Measurements from ENCODE around the gene EFCAB14.
"Not testable (repeated sequence)": the region's sequence is repeated elsewhere in the genome, so short reads cannot be mapped to it uniquely, and the experiment has no call there.

EFCAB14 gene

DNA sequence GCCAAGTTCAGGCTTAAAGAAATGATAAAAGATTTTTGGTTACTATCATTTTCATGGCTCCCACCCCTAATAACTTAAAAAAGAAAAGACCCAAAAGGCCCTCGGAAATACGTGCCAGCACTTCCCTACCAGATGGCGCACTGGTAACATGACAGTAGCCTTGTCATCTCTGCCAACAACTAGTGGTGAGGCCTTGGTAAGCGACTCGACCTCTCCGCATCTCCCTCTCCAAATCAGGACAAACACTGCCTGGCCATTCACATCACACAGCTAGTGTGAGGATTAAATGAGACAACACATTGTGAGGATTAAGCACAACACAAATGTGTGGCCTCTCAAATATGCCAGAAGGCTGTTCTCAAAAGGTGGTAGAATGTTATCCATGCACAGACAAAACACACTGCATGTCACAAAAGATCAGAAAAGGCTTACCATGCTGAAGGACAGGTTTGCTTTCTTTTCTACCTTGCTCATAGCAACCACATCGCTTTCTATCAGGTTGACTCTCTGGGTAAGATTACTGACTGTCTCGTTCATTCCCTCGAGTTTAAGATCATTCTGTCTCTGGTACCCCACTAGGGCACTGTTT, 30.9 kb downstream of the EFCAB14 start:
- in situ Hi-C loops (cut with MboI; ENCODE audit: low sequenced_read_pairs): no loop called here

DNA sequence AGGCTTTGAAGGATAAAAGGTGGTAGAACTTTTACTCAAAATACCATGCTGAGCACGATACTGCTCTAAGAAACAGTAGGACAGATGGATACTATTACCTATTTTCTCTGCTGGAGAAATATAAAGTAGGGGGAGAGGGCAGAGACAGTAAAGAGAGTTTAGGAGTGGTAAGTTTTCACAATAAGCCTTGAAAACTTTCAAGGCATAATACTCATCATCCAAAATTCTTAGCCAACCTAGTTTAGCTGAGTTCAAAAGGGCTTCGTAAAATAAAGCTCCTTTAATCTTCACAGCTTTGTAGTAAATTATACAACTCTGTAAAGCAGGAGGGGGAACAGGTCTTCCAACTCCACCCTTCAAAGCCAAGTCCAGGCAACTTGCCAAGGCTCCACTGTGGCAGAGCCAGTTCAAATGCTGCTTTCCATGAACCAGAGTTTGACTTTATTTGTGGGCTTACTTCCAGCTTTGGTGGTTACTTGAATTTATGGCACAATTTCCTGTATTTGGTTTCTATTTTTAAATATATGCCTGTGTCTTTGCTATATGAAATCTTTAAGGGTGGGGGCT, 31.7 kb downstream of the EFCAB14 start:
- in situ Hi-C loops (cut with MboI; ENCODE audit: low sequenced_read_pairs): no loop called here

DNA sequence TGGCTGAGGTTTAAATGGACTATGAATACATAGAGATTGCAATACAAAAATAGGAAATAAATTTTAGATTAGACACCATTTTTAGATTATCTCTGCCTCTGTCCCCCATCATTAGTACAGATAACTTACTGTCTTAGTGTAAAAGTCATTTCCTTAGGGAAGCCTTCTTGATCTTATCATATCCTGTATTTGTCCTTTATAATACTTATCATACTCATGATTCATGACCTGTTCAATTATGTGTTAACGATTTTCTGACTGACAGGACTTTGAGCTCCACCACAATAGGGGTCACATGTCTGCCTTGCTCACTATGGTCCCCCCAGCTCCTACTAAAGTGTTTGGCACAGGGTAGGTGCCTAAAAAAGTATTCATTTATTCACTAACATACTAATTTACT, 32.7 kb downstream of the EFCAB14 start:
- in situ Hi-C loops (cut with MboI; ENCODE audit: low sequenced_read_pairs): no loop called here

DNA sequence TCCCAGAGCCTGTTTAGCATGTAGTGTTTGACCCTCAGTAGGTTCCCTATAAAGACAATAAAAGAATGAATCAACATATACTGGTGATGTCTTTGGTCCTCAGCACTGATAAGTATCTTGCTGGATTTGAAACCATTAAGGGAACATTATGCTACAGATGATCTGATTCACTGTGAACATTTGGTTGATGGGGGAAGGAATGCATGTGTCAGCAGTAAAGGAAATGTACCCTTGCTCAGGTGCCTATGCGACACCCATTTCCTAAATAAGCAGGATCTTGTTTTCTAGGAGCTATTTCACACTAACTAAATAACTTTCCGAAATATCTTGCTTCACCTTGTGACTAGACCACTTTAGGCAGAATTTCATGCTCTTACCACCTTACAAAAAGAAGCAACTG, 34.2 kb downstream of the EFCAB14 start:
- in situ Hi-C loops (cut with MboI; ENCODE audit: low sequenced_read_pairs): no loop called here

DNA sequence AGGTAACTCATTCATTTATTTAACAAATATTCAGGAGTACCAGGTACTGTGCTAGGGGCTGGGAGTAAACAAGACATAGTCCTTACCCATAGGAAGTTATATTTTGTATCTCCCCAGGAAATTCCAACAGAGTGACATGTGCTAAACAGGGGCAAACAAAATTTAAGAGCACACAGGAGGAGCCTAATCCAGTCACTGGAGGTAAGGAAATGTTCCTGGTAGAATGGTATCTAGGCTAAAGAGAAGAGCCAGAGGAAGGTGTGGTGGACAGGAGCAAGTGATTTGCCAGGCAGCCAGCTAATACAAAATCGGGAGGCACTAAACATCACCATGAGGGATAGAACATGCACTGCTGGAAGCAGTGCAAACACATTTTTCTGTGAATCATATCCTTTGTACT, 36.9 kb downstream of the EFCAB14 start:
- in situ Hi-C loops (cut with MboI; ENCODE audit: low sequenced_read_pairs): no loop called here

DNA sequence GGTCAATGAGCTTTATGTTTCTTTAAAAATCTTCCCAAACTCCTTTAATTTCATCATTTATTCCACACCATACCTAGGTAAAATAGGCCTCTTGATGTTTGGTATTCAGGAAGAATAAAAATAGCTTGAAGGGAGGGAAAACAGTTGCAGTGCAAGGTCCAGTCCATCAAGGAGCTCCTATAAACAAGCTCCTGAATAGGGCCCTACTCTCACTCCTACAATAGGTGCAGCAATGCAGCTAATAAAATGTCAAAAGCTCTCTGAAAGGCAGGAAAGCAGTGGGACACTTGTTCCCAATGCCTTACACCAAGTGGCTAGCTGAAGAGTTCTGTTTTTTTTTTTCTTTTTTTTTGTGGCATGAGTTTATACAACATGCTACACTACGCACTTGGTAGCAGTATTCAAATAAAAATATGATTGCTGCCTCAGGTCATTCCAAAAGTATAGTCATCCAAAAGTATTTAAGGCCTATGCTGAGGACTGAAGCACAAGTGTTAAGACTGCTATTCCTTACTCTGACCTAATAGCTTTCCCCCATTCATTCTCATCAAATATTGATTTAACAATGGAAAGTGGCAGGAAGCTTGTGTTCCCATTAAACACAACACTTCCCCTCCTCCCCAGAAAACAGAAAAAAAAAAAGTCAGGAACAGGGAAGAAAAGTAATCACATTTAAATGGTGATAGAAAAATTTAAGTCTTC, 37.4 kb downstream of the EFCAB14 start:
- in situ Hi-C loops (cut with MboI; ENCODE audit: low sequenced_read_pairs): no loop called here

DNA sequence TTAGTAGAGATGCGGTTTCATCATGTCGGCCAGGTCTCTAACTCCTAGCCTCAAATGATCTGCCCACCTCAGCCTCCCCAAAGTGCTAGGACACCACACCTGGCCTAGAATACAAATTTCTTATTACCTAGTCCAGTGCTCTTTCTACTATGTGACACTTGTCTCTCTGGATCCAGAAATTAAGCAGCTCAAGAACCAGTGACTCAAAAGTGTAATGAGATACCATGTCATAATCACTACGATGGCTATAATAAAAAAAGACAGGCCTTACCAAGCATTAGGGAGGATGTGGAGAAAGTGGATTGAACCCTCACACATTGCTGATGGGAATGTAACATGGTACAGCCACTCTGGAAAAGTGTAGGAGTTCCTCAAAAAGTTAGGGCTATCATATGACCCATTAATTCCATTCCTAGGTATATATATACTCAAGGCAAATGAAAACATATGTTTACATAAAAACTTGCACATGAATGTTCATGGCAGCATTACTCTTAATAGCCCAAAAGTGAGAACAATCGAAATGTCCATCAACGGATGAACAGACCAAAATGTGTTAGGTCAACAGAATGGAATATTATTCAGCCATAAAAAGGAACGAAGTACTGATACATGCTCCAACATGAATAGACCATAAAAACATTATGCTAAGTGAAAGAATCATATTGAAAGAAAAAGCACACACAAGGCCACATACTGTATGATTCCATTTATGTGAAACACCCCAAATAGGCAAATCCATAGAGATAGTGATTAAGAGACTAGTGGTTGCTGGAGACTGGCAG, 38.9 kb downstream of the EFCAB14 start:
- in situ Hi-C loops (cut with MboI; ENCODE audit: low sequenced_read_pairs): no loop called here

DNA sequence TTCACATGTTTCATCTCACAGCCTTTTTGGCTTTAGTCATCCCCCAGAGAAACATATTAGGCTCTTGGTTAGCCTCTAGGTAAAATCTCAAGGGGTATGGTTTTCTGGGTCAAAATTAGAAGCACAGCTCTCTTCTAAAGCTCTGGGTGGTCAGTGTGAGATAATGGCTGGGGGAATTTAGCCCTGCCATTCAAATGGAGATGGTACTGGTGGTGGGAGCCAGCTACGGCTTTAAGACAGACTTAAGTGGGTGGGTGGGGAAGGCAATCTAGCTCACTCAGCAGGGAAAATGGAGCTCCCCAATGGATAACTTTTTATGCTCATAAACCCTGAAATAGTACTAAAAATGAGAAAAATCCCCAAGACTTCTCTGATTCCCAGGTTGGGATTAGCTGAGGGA, 41.6 kb downstream of the EFCAB14 start:
- in situ Hi-C loops (cut with MboI; ENCODE audit: low sequenced_read_pairs): no loop called here

DNA sequence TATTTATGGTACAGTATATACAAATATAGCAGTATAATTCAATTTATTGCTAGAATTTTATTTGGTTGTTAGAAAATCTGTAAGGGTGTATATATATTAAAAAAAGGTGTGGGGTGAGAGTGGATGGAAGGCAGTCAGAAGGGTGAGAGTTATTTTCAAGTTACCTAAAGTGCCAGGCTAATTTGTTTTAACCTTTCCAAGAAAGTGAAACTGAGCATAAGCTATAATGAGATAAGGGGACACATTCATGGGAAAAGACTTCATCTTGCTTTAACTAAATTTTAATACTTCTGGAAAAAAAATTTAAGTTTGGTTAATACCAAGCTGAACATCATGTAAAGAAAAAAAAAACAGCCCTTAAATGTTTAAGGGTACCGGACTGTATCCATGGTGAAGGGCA, 42.4 kb downstream of the EFCAB14 start:
- in situ Hi-C loops (cut with MboI; ENCODE audit: low sequenced_read_pairs): no loop called here

DNA sequence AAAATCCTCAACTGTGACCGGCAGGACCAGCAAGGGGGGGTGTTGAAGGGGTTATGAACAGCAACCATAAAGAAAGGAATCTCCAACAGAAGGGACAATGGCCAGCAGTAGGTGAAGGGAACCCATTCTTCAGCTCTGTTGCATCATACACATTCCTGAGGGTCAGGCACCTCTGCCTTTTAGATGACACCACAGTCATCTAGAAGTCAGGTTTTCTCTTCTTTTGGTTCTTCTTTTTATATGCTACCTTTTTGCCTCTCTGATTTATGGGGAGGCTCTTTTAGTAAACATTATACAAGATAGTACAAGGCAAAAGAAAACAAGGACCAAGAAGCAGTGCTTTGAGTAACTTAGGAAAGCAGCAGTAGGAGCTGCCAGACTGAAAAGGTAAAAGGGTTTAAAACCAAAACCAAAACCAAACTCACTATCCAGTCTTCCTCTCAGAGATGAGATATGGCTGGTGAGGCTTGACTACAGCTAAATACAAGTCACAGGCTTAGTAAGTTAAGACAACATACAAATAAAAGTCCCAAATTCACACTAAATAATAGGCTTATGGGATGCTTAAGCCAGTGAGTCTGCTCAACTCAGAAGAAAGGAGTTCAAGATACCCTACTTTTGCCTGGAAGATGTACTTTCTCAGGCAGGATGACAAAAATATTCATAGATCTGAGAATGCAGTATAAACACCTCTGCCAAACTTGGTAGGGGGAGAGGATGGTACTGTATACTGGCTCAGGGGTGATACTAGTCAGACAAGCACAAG, 43.2 kb downstream of the EFCAB14 start:
- in situ Hi-C loops (cut with MboI; ENCODE audit: low sequenced_read_pairs): no loop called here

DNA sequence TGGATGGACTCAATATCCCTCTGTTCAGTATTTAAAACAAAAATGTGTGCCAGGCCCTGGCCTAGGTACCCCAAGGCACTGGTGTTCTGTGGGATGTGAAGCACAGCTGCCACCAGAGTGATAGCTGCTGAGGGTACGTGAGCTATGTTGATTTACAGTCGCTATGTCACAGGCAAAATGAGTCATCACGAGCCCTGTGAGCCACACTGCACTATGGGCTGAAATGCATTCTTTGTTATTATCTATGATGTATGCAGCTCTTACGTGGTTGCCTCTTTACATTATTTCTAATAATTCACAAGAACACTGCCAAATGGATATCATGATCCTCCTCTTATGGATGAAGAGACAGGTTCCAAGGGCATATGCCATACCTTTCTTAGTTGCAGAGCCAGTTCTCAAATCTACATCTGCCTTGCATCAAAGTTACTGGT, 45.1 kb downstream of the EFCAB14 start:
- in situ Hi-C loops (cut with MboI; ENCODE audit: low sequenced_read_pairs): no loop called here

DNA sequence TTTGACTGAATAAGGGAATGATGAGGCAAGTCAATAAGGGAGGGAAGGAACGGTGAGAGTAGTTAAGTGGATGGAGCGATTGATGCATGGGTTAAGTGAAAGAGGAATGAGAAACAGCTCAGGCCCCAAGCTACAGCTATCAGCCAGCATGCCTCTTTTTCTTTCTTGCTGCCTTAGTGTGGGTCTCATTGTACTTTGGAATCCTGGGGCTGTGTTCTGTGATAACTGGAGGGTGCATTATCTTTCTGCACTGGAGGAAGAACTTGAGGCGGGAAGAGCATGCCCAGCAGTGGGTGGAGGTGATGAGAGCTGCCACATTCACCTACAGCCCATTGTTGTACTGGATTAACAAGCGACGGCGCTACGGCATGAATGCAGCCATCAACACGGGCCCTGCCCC, 46.2 kb downstream of the EFCAB14 start:
- in situ Hi-C loops (cut with MboI; ENCODE audit: low sequenced_read_pairs): no loop called here

DNA sequence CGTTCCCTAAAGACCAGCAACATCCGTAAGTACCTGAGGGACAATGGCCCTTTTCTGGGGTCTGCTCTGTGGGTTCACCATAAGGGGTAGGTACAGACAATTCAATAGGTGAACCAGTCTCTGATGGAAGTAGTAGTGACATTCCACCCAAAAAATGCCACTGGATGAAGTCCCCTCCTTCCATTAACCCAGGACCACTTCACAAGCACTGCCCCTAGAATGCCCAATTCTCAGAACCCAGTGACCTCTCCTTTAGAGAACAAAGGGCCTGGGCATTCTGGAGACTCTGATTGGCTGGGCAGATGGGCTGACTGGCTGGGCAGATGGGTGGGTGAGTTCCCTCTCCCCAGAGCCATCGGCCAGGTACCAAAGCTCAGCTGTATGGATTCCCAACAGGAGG, 47.4 kb downstream of the EFCAB14 start, which contains the start of gene TEX38:
TSS of gene TEX38 (plus strand) at position 301 of the 400 bp plus-strand sequence. CDS start at position 382, 81 bp downstream.
- in situ Hi-C loops (cut with MboI; ENCODE audit: low sequenced_read_pairs): no loop called here

DNA sequence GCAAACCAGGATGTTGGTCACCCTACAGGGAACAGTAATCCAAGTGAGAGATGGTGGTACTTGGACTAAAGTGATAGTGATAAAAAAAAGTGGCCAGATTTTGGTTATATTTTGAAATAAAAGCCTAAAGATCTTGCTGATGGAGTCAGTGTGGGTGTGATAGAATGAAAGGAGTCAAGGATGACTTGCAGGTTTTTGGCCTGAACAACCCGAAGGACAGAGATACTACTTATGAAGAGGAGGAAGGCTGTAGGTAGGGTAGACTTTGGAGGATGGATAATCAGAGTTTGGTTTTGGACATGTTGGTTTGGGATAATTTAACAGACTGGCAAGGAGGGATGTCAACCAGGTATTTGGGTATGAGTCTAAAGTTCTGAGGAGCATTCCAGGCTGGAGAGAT, 48.8 kb downstream of the EFCAB14 start:
- in situ Hi-C loops (cut with MboI; ENCODE audit: low sequenced_read_pairs): no loop called here

DNA sequence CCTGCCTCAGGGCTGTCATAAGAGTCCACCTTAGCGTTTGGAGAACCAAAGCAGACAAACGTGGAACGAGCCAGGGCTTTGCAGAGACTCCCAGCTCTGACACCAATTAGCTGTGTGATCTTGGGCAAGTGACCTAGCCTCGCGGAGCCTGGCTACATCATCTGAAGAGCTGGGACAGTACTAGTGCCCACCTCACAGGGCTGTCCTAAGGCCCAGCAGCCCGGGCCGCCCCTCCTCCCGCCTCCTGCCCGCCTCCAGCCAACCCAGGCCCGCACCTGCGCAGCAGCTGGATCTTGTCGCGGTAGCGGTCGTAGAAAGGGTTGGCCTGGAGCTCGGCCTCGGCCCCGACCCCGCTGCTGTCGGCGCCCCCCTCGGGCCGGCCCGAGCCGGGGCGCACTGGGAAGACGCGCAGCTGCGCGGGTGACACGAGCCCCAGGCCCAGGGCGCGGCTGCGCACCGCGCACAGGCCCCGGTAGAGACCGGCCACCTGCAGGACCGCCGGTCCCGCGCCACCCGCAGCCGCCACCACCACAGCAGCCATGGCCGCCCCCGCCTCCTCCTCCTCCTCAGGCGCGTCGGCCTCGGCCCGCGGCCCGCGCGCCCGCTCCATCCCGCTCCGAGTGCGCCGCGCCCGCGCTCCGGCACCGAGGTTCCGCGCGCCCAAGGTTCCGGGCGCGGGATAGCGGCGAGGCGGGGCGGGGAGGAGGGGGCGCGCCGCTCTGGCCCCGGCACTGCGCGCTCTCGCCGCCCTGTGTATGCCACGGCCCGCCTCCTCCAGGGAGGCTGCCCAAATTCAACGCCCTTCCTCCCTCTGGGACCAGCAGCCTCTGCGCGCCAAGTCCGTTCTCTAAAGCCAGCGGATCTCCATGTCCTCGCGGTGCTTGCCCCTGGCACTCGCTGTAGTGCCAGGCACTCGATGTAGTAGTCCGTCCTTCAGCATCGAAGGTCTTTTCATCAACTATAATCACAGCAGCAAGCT, 50.8 kb downstream of the EFCAB14 start, which contains the start of gene ATPAF1:
TSS of gene ATPAF1 (minus strand) at position 583 of the 979 bp plus-strand sequence. CDS start at position 541, 42 bp downstream.
- in situ Hi-C loops (cut with MboI; ENCODE audit: low sequenced_read_pairs): no loop called here

DNA sequence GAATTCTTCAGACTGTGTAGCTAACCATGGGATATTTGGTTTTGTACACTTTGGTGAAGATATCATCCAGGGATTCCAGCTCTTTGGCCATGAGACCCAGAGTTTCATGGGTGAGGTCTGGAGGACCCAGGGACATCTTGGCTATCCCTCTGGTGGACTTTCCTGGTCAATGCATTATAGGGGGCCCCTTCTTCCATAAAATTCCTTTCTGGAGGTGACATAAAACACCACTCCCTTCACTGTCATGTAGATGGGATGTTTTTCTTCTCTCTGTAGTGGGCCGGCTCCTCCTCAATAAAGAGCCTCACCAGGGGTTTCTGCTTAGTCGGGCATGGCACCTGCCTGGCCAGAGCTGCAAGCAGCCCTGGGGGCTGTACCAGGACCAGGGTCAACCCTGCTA, 52.9 kb downstream of the EFCAB14 start:
- in situ Hi-C loops (cut with MboI; ENCODE audit: low sequenced_read_pairs): no loop called here

DNA sequence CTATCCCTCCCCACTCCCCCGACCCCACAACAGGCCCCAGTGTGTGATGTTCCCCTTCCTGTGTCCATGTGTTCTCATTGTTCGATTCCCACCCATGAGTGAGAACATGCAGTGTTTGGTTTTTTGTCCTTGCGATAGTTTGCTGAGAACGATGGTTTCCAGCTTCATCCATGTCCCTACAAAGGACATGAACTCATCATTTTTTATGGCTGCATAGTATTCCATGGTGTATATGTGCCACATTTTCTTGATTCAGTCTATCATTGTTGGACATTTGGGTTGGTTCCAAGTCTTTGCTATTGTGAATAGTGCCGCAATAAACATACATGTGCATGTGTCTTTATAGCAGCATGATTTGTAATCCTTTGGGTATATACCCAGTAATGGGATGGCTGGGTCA, 56.0 kb downstream of the EFCAB14 start:
- in situ Hi-C loops (cut with MboI; ENCODE audit: low sequenced_read_pairs): not testable (repeated sequence)

DNA sequence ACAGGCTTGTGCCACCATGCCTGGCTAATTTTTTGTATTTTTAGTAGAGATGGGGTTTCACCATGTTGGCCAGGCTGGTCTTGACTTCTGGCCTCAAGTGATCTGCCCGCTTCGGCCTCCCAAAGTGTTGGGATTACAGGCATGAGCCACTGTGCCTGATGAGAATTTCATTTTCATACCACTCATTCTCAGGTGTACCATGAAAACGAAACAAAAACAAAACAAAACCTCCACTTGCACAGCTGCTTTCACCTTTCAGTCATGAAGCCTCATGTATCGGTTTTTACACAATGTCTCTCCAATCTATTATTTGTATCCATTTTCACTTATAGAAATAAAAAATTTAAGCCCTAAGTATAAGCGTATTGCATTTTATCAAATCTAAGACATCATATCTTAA, 58.8 kb downstream of the EFCAB14 start:
- in situ Hi-C loops (cut with MboI; ENCODE audit: low sequenced_read_pairs): not testable (repeated sequence)

DNA sequence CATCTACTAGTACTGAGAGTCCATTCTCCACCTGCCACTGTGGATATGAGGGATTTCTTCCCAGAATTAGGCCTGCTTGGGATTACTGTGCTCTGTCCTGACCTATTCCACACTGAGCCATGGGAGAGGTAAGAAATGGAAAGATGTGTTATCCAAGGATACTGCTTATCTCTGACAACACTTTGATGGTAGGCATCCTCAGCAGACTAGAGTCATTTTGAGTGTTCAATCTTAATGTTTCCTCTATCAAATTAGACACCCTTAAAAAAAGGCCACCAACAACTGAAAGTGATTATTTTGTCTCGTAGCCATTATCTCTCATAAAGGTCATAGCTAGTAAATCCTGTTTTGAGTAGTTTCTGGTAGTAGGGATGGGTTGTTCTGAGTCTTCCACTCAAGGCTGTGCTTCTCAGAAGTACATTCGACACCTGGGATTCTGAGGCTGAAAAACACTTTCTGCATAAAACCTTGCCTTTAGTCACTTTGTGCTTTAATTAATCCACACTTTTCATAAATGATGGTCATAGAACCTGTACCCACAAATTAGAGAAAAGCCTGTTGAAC, 59.5 kb downstream of the EFCAB14 start:
- in situ Hi-C loops (cut with MboI; ENCODE audit: low sequenced_read_pairs): no loop called here

Data from hTERT RPE-1 (cell line).